HCT116 (cell line): ENCODE measurements around the gene GGCX. TPM values are rescaled to one million over a fixed set of nuclear protein-coding genes. Genes with fewer than 3 reads are reported as not detected.

Experiments
- ATAC-seq: fragments of 200-7000 bp; cut with Tn5 transposase; 2 replicates; pipeline ENCODE4 v1.9.1; 2020; ENCODE audit warnings: mild to moderate bottlenecking, moderate library complexity
- BruUV-seq: library from RNA; stranded (reverse); fragments of 400-500 nt; replicated peaks from 2 replicates; lab custom pipeline; 2021; lab: Mats Ljungman, UMichigan
- CTCF ChIA-PET: fragments of 300-600 bp; sonication (Branson Sonifier 250); formaldehyde crosslinking; loops from one replicate; lab custom pipeline; 2021; ENCODE audit warnings: antibody characterized with exemption; lab: Charles Lee
- POLR2A ChIA-PET: fragments of 300-600, 350-600 bp; sonication (Branson Sonifier 250); formaldehyde crosslinking; loops from one replicate; lab custom pipeline; 2021; ENCODE audit warnings: antibody characterized with exemption; lab: Charles Lee
- RAD21 ChIA-PET, 2 experiments: fragments of 300-600 bp; sonication (Branson Sonifier 250); formaldehyde crosslinking; loops; one replicate each; lab custom pipeline; 2023; ENCODE audit warnings: low total read pairs in 2 of 2; ENCODE audit not compliant: uncharacterized antibody in 2 of 2, unreplicated experiment in 2 of 2, low non-redundant PET in 1 of 2; lab: Charles Lee
- DNase-seq: peaks from one replicate; pipeline ENCODE4 v3.0.0-alpha.2; 2010; ENCODE audit warnings: low read depth, low spot score
- H2AFZ ChIP-seq: fragments of 200-600 bp; shearing (Covaris generic), sonication (generic); 2 replicates; pipeline ENCODE4 v1.6.1; 2017; ENCODE audit warnings: low read depth, mixed run types, mixed read lengths, antibody characterized with exemption, low read length; ENCODE audit not compliant: poor library complexity, severe bottlenecking
- H3K27ac ChIP-seq: 2 replicates; pipeline ENCODE4 v1.5.1; 2012; ENCODE audit warnings: low read depth, low read length
- H3K27me3 ChIP-seq: fragments of 200-600 bp; sonication (generic); 2 replicates; pipeline ENCODE4 v1.6.1; 2016; ENCODE audit warnings: mixed run types, low read length, mixed read lengths; ENCODE audit not compliant: insufficient read depth
- H3K36me3 ChIP-seq, 2 experiments: fragments of 200-500 bp in 1 of 2; fragments of 200-600 bp in 1 of 2; sonication (Bioruptor generic) in 1 of 2; sonication (generic) in 1 of 2; 2 replicates each; pipeline versions ENCODE4 v1.5.1 to v1.6.1; 2014 to 2016; ENCODE audit warnings: low read length in 2 of 2, inconsistent platforms in 1 of 2, mixed read lengths in 1 of 2, mixed run types in 1 of 2; ENCODE audit not compliant: insufficient read depth in 2 of 2, control insufficient read depth in 1 of 2
- H3K4me1 ChIP-seq, 2 experiments: fragments of 200-600 bp in 1 of 2; sonication (generic) in 1 of 2; 2 replicates each; pipeline versions ENCODE4 v1.5.1 to v1.6.1; 2012 to 2017; ENCODE audit warnings: low read length in 2 of 2, inconsistent platforms in 1 of 2, mild to moderate bottlenecking in 1 of 2, mixed read lengths in 1 of 2, mixed run types in 1 of 2, moderate library complexity in 1 of 2; ENCODE audit not compliant: insufficient read depth in 2 of 2, control insufficient read depth in 1 of 2
- H3K4me2 ChIP-seq: fragments of 200-600 bp; sonication (generic); 2 replicates; pipeline ENCODE4 v1.6.1; 2017; ENCODE audit warnings: mixed run types, low read length, mixed read lengths
- H3K4me3 ChIP-seq, 2 experiments: fragments of 200-600 bp in 1 of 2; sonication (generic) in 1 of 2; replicated peaks in 1 of 2; 2 replicates each; pipeline ENCODE4 v1.5.1; 2011 to 2016; ENCODE audit warnings: low read length in 2 of 2, control low read depth in 1 of 2, low read depth in 1 of 2, mild to moderate bottlenecking in 1 of 2, mixed read lengths in 1 of 2, mixed run types in 1 of 2
- H3K79me2 ChIP-seq: fragments of 200-600 bp; sonication (generic); 2 replicates; pipeline ENCODE4 v1.6.1; 2017; ENCODE audit warnings: mild to moderate bottlenecking, mixed run types, low read length, moderate library complexity, mixed read lengths; ENCODE audit not compliant: insufficient read depth
- H3K9ac ChIP-seq: fragments of 200-600 bp; sonication (generic); 2 replicates; pipeline ENCODE4 v1.6.1; 2016; ENCODE audit warnings: low read length, mixed read lengths
- H3K9me2 ChIP-seq: fragments of 200-600 bp; sonication (generic), shearing (Covaris generic); 2 replicates; pipeline ENCODE4 v1.6.1; 2017; ENCODE audit warnings: mixed run types, mild to moderate bottlenecking, moderate library complexity; ENCODE audit not compliant: insufficient read depth
- H3K9me3 ChIP-seq, 2 experiments: fragments of 200-500 bp in 1 of 2; fragments of 200-600 bp in 1 of 2; sonication (Bioruptor generic) in 1 of 2; sonication (generic) in 1 of 2; 2 replicates each; pipeline ENCODE4 v1.6.1; 2014 to 2017; ENCODE audit warnings: low read length in 2 of 2, mixed read lengths in 2 of 2, inconsistent platforms in 1 of 2, low read depth in 1 of 2, mild to moderate bottlenecking in 1 of 2, mixed run types in 1 of 2, moderate library complexity in 1 of 2; ENCODE audit not compliant: control insufficient read depth in 1 of 2, insufficient read depth in 1 of 2
- H4K20me1 ChIP-seq: fragments of 200-600 bp; sonication (generic), shearing (Covaris generic); 2 replicates; pipeline ENCODE4 v1.6.1; 2017; ENCODE audit warnings: mixed run types, mild to moderate bottlenecking, moderate library complexity; ENCODE audit not compliant: insufficient read depth
- EZH2phosphoT487 ChIP-seq: fragments of 200-600 bp; IDR thresholded peaks from 2 replicates; pipeline ENCODE4 v1.6.1; 2018; ENCODE audit warnings: antibody characterized with exemption, borderline replicate concordance
- MAX ChIP-seq: IDR thresholded peaks from 2 replicates; pipeline ENCODE4 v1.6.1; 2012
- POLR2A ChIP-seq: IDR thresholded peaks from 2 replicates; pipeline ENCODE4 v1.7.0; 2011; ENCODE audit warnings: borderline replicate concordance; ENCODE audit not compliant: insufficient read depth, insufficient read length; ENCODE audit errors: extremely low read depth
- TCF7L2 ChIP-seq: IDR thresholded peaks from 2 replicates; pipeline ENCODE4 v1.7.0; 2011; ENCODE audit warnings: borderline replicate concordance, inconsistent platforms; ENCODE audit not compliant: insufficient read depth, insufficient read length; ENCODE audit errors: extremely low read depth
- YY1 ChIP-seq: IDR thresholded peaks from 2 replicates; pipeline ENCODE4 v1.6.1; 2011; ENCODE audit warnings: low read length, low read depth, moderate library complexity, mild to moderate bottlenecking; ENCODE audit not compliant: insufficient replicate concordance; ENCODE audit errors: extremely low read depth
- intact Hi-C: fragments of 100-400 bp; cut with micrococcal nuclease; formaldehyde crosslinking; loops from 2 replicates; pipeline ENCODE4 v1.10.0; 2022
- total RNA-seq: library from RNA; stranded (reverse); gene quantifications from one replicate; pipeline ENCODE4 v1.2.1, GENCODE V29; 2021; ENCODE audit not compliant: unreplicated experiment
- TF ChIP-seq, protein P1 (sequence below): IDR thresholded peaks from 2 replicates; pipeline ENCODE4 v1.6.1; 2011; ENCODE audit warnings: mild to moderate bottlenecking, low read length, moderate library complexity; ENCODE audit not compliant: insufficient replicate concordance; ENCODE audit errors: extremely low read depth

GGCX gene
- total RNA-seq, 1 experiment from 2014 or later: 43.5 TPM

DNA sequence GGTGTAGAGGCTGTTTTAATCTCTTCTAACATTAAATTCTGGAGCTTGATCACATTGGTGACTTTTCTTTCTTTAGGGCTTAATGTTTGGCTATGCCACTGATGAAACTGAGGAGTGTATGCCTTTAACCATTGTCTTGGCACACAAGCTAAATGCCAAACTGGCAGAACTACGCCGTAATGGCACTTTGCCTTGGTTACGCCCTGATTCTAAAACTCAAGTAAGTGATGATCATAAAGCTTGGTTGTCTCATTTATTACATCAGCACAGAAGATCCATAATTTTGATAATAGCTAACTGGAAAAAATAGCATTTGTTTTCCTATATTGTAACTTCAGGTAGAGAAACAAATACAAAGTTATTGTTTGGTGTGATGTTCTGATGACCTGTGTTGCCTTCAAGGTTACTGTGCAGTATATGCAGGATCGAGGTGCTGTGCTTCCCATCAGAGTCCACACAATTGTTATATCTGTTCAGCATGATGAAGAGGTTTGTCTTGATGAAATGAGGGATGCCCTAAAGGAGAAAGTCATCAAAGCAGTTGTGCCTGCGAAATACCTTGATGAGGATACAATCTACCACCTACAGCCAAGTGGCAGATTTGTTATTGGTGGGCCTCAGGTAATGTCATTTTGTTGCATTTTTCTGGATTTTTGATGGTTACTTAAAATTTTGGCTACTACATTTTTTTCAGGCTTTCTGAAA, 19.4 kb downstream of the GGCX start:
- ChIA-PET RAD21 (no interaction called here), CTCF (interaction anchor here (1.5 kb wide), 1 partner anchor 10 kb away, joined by 4 read pairs; no protein-coding TSS in a partner anchor), POLR2A (interaction anchor here (0.6 to 15.3 kb wide), 6 partner anchors 11 to 118 kb away, joined by 3 to 236 read pairs (median 20); partner anchors contain the start of gene SH2D6)
- Histone ChIP-seq H3K9ac (0 out of 2 replicates have a peak overlapping the region, but pooled peaks have one; percentile 94), H3K4me2 (peak overlapping the region; percentile 75), H3K36me3 (peaks cover 39 to 57% of the 10 kb centered on the region in 2 experiments), H3K4me3 (peak overlapping the region in 1 of 2 experiments; percentile 84; a peak in 2 of 4 replicates), H3K9me3 (no peaks in the 10 kb centered on the region), H3K4me1 (peaks cover 14 to 47% of the 10 kb centered on the region in 2 experiments; a peak in 3 of 4 replicates), H2AFZ (no peak overlapping the region), H4K20me1 (peaks cover 42% of the 10 kb centered on the region), H3K9me2 (no peaks in the 10 kb centered on the region), H3K27me3 (no peaks in the 10 kb centered on the region), H3K27ac (peak overlapping the region; percentile 99; the same call in 1 of the 2 replicates), H3K79me2 (peaks cover 63% of the 10 kb centered on the region)
- no TSS peak for BruUV-seq
- DNase-seq (no peak), ATAC-seq (no peak)
- no peak for TF ChIP-seq EZH2phosphoT487
- TF ChIP-seq YY1: no peak
- TF ChIP-seq POLR2A: no peak
- TF ChIP-seq, protein P1, sequence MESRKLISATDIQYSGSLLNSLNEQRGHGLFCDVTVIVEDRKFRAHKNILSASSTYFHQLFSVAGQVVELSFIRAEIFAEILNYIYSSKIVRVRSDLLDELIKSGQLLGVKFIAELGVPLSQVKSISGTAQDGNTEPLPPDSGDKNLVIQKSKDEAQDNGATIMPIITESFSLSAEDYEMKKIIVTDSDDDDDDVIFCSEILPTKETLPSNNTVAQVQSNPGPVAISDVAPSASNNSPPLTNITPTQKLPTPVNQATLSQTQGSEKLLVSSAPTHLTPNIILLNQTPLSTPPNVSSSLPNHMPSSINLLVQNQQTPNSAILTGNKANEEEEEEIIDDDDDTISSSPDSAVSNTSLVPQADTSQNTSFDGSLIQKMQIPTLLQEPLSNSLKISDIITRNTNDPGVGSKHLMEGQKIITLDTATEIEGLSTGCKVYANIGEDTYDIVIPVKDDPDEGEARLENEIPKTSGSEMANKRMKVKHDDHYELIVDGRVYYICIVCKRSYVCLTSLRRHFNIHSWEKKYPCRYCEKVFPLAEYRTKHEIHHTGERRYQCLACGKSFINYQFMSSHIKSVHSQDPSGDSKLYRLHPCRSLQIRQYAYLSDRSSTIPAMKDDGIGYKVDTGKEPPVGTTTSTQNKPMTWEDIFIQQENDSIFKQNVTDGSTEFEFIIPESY: no peak
- TF ChIP-seq TCF7L2: no peak
- no peak for TF ChIP-seq MAX
- intact Hi-C loops: no loop called here
